GM06990 (cell line): ENCODE measurements around the gene GFRA4.

Experiments used
- DNase-seq: peaks from one replicate; pipeline ENCODE4 v3.0.0-alpha.2; 2011; ENCODE audit not compliant: insufficient read length; ENCODE audit errors: extremely low read depth
- H3K27me3 ChIP-seq: replicated peaks from 2 replicates; pipeline ENCODE4 v1.6.0; 2011; ENCODE audit warnings: low read length; ENCODE audit not compliant: control insufficient read depth, insufficient read depth
- H3K36me3 ChIP-seq: 2 replicates; pipeline ENCODE4 v1.5.1; 2011; ENCODE audit warnings: low read length; ENCODE audit not compliant: control insufficient read depth, insufficient read depth
- H3K4me3 ChIP-seq: replicated peaks from 2 replicates; pipeline ENCODE4 v1.5.1; 2011; ENCODE audit warnings: low read depth, mild to moderate bottlenecking, control low read depth, low read length
- CTCF ChIP-seq: IDR thresholded peaks from 2 replicates; pipeline ENCODE4 v1.5.1; 2011; ENCODE audit warnings: low read length, control low read depth, mild to moderate bottlenecking, inconsistent platforms; ENCODE audit not compliant: insufficient read depth, poor library complexity, severe bottlenecking

GFRA4 gene

GRCh38 chr20:3691897-3692296 lies 28.7 kb upstream of the GFRA4 start:
- no peak overlapping the region for H3K4me3 ChIP-seq
- no peak for TF ChIP-seq CTCF
- H3K36me3 ChIP-seq = no peaks in the 10 kb centered on the region
- no peaks in the 10 kb centered on the region for H3K27me3 ChIP-seq
- no peak for DNase-seq

- TF ChIP-seq CTCF = no peak
- Histone ChIP-seq H3K36me3 (no peaks in the 10 kb centered on the region), H3K27me3 (no peaks in the 10 kb centered on the region), H3K4me3 (no peak overlapping the region)
- DNase-seq = no peak
These were observed 28.1 kb upstream of the GFRA4 start for GRCh38 chr20:3691306-3691705.

- no peak for DNase-seq
- Histone ChIP-seq H3K4me3 (no peak overlapping the region), H3K36me3 (no peaks in the 10 kb centered on the region), H3K27me3 (no peaks in the 10 kb centered on the region)
- no peak for TF ChIP-seq CTCF
These were observed 27.2 kb upstream of the GFRA4 start for GRCh38 chr20:3690413-3690812.

- Histone ChIP-seq H3K36me3 (no peaks in the 10 kb centered on the region), H3K4me3 (no peak overlapping the region), H3K27me3 (no peaks in the 10 kb centered on the region)
- no peak for TF ChIP-seq CTCF
- DNase-seq = no peak
These were observed 26.8 kb upstream of the GFRA4 start for GRCh38 chr20:3689978-3690377.

GRCh38 chr20:3687655-3688054 lies 24.5 kb upstream of the GFRA4 start:
- no peaks in the 10 kb centered on the region for H3K27me3 ChIP-seq
- no peak for DNase-seq
- H3K4me3 ChIP-seq = no peak overlapping the region
- H3K36me3 ChIP-seq = no peaks in the 10 kb centered on the region
- no peak for TF ChIP-seq CTCF

GRCh38 chr20:3686867-3687321 lies 23.7 kb upstream of the GFRA4 start:
- Histone ChIP-seq H3K27me3 (no peaks in the 10 kb centered on the region), H3K36me3 (no peaks in the 10 kb centered on the region), H3K4me3 (no peak overlapping the region)
- DNase-seq = no peak
- TF ChIP-seq CTCF = no peak
